NCI-H2196 treated with DMSO at 0.1 percent for 48 hours (cell line): ENCODE data around the gene SRPX2.
"Not testable (repeated sequence)": the region's sequence is repeated elsewhere in the genome, so short reads cannot be mapped to it uniquely, and the experiment has no call there.

Source experiments
- DNase-seq: peaks from one replicate; lab custom pipeline; 2025; ENCODE audit not compliant: unreplicated experiment; lab: John Stamatoyannopoulos, UW

SRPX2 gene

DNA sequence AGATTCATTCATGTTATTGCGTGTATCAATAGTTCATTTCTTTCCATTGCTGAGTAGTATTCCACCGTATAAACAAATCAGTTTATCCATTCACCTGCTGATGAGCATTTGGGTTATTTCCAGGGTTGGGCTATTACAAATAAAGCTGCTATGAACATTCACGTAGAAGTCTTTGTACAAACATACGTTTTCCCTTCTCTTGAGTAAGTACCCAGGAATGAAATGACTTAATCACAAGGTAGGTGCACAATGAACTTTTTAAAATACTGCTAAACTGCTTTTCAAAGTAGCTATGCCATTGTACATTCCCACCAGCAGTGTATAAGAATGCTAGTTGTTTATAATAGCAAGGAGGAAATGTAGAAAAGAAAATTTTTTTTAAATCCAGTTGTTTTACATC lies 52.0 kb downstream of the SRPX2 start:
- no peak for DNase-seq

- DNase-seq: no peak
Observed at GRCh38 chrX:100696699-100697351, 52.8 kb downstream of the SRPX2 start.

DNA sequence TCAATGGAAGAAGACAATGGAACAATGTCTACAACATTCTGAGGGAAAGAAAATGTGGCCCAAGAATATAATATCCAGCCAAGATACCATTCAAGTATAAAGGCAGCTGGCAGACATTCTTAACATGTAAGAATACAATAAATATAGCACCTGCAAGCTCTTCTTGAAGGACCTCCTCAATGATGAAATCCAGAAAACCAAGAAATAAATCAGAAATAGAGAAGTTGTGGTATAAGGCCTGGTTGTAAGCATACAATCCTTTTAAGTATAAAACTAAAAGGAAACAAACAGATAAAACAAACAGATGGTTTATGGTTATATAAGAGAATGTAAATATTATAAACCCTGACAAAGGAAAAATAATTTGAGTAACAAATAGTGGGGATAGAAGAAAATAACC lies 54.6 kb downstream of the SRPX2 start:
- no peak for DNase-seq

GRCh38 chrX:100700809-100701208 lies 56.8 kb downstream of the SRPX2 start:
- DNase-seq: no peak

GRCh38 chrX:100704581-100705203 lies 60.7 kb downstream of the SRPX2 start:
- DNase-seq: no peak

DNA sequence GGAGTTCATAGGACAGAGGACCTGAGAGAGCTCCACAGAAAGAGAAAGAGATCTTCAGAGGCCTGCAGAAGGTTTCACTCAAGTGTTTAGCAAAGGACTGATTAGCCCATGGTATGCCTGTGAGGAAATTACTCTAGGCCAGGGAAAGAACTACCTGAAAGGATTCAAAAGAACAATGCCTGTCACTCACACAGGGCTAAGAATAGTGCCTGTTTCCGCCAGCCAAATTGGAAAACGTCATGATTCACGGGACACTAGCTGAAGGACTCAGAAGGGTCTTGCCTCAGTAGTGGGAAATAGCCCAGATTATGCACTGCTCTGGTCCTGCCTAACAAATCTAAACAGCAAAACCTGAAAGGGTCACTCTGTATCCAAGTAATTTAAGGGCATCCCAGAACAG lies 66.8 kb downstream of the SRPX2 start:
- DNase-seq: no peak

DNA sequence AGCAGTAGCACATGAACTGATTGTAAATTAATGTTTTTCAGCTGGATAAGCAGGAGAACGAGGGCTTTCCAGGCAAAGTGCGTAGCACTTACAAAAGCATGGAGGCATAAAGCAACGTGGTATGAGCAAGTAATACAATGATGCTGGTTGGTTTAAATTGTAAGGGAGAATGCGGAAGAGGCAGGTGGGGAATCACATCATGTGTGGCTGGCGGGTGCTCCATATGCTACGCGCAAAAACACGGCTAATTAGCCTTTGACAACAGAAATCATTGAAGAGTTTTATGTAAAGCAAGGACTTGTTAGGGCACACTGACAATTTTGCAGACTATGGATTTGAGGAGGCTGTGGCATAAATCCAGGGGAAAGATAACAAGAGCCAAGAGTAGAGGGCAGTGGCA lies 73.4 kb downstream of the SRPX2 start:
- DNase-seq: no peak

DNA sequence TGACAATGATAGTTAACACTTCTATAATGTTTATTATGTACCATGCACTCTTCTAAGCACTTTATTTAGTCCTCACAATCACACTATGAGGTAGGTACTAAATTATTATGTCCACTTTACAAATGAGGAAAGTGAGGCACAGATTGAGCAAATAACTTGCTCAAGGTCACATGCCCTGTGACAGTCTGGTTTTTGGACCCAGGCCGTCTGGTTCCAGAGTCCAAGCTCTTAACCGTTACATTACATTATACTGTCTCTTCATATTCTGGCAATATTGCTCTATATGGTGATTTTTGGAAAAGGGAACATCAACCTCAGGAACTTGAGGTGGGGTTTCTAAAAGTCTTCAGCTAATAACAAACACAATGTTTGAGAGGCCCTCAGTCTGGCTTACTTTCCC lies 75.1 kb downstream of the SRPX2 start:
- DNase-seq: no peak

DNA sequence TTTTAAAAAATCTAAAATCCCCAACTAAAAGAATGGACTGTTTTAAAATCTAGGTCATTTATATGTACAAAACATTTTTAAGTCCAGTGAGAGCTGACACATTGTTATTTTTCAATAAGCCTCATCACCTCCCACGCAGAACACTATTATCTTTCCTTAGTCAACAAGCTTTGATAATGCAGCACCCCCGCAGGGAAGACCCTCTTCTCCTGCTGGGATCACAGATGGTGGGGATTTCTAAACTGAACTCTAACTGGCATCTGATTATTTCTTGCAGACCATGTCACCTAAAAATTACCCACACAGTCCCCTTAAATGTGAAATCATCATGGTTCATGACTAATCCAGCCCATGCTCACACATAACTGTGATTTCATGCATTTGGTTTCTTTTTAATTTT lies 76.3 kb downstream of the SRPX2 start:
- DNase-seq: no peak

- DNase-seq: no peak
Observed at GRCh38 chrX:100721328-100721727, 77.3 kb downstream of the SRPX2 start.

DNA sequence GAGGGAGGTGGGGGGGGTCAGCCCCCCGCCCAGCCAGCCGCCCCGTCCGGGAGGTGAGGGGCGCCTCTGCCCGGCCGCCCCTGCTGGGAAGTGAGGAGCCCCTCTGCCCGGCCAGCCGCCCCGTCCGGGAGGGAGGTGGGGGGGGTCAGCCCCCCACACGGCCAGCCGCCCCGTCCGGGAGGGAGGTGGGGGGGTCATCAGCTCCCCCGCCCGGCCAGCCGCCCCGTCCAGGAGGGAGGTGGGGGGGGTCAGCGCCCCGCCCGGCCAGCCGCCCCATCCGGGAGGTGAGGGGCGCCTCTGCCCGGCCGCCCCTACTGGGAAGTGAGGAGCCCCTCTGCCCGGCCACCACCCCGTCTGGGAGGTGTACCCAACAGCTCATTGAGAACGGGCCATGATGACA lies 80.0 kb downstream of the SRPX2 start:
- DNase-seq: not testable (repeated sequence)
